ENCODE measurements around the gene LRP5.
"Not testable (repeated sequence)": the region's sequence is repeated elsewhere in the genome, so short reads cannot be mapped to it uniquely, and the experiment has no call there.

LRP5 gene

DNA sequence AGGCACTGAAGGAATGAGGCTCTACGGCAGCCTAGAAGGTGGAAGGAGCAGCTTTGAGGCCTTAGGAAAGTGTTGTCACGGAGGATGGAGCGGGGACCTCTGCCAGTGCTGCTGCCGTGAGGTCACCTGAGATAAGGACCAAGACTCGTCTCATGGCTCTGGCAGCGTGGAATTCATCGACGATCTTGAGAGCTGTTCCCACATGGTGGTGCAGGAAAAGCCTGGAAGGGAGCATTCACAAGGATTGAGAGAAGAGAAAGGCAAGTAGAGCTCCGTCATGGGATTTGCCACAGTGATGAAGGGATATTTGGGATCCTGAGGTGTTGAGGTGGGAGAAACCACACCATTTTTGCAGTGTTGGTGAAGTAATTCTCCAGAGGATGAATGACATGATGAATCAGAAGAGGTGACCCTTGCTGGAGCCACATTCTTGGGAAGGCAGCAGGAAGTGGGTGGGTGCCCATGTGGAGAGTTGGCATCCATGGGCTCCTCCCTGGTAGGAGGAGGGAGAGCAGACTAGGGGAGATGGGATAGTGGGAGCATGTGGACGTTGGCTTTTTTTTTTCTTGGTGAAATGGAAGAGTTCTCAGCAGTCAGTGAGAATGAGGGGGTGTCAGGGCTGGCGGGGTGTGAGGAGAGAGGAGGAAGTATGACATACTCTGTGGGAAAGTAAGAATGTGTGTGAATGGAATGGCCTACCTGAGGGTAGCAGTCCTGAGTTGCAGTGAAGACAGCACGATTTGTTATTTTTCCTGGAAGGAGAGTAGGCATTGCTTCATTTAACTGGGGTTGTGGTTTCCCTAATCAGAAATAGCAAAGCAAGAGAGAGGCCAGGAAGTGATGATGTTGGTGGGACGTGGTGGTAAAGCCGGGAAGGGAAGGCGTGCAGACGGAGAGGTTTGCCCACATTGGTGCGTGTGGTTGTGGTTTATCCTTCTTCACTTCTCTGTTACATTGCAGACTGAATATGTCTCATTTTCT lies 159.3 kb downstream of the LRP5 start:
- peak; percentile 21 for DNase-seq

DNA sequence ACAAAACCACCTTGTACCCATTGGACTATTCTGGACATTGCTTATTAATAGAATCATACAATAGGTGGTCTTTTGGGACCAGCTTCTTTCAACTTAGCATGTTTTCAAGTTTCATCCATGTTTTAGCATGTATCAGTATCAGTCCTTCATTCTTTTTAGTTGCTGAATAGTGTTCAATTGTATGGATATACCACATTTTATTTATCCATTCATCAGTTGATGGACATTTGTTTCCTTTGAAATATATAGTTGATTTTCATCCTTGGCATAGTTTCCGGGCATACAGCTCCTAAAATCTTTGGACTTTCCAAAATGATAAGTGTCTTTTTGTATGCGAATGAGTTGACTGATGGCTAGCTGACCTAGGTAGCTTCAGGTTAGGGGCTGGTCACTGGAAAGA lies 160.4 kb downstream of the LRP5 start:
- DNase-seq: no peak

- DNase-seq: no peak
These were observed 161.3 kb downstream of the LRP5 start for GRCh38 chr11:68473693-68474092.

DNA sequence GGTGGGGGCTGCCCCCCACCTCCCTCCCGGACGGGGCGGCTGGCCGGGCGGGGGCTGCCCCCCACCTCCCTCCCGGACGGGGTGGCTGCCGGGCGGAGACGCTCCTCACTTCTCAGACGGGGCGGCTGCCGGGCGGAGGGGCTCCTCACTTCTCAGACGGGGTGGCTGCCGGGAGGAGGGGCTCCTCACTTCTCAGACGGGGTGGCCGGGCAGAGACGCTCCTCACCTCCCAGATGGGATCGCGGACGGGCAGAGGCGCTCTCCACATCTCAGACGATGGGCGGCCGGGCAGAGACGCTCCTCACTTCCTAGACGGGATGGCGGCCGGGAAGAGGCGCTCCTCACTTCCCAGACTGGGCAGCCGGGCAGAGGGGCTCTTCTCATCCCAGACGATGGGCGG lies 163.2 kb downstream of the LRP5 start:
- not testable (repeated sequence) for DNase-seq

- no peak for DNase-seq
These were observed 167.0 kb downstream of the LRP5 start for GRCh38 chr11:68479390-68479789.

DNA sequence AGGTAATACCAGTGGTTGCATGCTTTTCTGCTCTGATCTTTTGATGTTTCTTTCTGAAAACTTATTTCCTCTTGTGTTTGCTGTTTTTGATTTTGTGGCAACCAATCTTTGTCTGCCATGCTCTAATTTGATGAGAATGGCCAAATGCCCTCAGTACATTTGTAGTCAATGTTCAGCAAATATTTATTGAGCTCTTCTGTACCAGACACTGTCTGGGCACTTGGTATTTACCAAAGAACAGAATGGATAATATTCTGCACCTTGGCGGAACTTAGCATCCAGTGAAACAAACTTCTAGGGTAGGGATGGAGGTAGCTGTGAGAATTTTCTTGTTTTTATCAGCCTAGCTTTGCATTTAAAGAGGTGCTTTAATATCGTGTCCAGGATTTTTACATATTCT lies 167.8 kb downstream of the LRP5 start:
- no peak for DNase-seq

DNA sequence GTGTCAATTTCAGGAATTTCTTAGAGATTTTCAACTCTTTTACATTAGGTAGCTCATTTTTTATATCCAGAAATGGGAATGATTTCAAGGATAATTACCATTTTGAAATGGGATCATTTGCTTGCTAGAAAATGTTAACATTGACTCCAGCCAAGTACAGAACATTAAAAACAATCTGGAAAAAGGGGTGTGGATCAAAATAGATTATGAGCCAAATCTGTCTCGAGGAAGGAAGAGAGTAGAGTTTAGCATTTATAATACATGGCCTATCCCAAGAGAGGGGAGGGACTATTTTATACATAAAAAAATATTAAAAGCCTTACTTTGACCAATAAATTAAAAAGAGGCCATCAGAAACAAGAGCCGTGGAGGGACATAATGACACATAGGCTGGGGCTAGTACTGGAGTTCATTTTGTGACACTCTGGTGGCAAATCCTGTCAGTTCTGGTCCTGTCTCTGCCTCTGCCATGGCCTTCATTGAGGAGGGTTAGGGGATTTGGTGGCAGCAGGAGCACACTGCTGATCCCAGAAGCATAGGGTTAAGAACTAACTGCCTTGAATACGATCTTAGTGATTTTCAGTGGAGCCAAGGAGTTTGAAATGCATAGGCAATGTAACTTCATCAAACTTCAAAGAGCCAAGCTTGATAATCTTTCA lies 168.6 kb downstream of the LRP5 start:
- no peak for DNase-seq

DNA sequence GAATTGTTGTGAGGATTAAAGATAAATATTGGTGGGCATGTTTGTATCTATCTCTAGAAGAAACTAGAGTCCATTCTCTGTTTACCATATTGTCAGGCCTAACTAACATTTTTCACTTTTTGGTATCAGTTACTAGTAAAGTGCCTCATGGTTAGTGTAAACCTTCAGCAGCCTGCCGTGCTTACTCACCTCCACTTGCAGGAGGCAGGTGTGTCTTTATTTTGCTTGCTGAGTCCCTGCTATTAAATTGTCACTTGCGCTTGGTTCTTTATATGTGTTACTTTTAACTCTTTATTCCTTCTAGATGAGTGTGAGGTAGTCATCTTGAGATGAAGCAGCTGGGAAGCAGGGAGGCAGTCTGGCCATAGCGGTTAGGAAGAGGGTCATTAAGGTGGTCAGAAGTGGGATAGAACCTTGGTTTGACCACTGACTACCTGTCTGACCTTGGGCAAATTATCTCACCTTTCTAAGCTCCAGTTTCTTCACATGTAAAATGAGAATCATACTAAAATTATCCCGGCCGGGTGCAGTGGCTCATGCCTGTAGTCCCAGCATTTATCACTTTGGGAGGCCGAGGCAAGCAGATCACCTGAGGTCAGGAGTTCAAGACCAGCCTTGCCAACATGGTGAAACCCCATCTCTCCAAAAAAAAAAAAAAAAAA lies 169.3 kb downstream of the LRP5 start:
- no peak for DNase-seq

- DNase-seq: no peak
These were observed 176.2 kb downstream of the LRP5 start for GRCh38 chr11:68488623-68489022.

DNA sequence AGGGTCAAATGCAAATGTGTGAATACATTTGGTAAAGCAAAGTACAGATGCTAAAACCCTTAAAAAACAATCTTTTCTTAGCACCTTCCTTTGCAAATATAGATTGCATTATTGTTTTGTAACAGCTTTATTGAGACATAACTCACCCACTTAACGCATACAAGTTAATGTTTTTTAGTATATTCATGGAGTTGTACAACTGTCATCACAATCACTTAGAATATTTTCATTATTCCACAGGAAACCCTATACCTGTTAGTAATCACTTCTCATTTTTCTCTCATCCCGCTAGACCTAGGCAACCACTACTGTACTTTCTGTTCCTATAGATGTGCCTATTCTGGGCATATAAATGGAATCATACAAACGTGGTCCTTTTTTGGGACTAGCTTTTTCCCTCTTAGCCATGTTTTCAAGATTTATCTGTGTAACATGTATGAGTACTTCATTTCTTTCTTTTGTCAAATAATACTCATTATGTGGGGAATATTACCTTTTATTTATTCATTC lies 182.9 kb downstream of the LRP5 start:
- no peak for DNase-seq

GRCh38 chr11:68495872-68496271 lies 183.5 kb downstream of the LRP5 start:
- no peak for DNase-seq

GRCh38 chr11:68497761-68498160 lies 185.4 kb downstream of the LRP5 start:
- DNase-seq: no peak

DNA sequence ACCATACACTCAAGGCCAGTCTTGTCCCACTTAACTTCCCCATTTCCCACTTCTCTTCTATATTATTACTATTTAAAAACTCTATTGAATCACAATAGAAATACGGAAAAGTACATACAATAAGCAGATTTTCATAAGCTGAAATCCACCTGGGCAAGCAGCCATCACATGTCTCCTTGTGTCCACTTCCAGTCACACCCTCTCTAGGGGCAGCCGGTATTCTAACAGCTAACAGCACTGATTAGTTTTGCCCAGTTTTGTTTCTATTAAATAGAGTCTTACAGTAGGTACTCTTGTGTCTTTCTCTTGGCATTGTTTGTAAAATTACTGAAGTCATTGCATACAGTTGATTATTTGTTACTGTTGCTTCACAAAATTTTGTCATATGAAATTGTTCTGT lies 185.9 kb downstream of the LRP5 start:
- DNase-seq: no peak

Measured in activated CD4-positive, alpha-beta T cell treated with anti-CD3 and anti-CD28 coated beads, Interleukin-2, amount 50 U/mL, for 1 hour (primary cell).